ENCODE results near the gene LCE2D. TPM values are rescaled to one million over a fixed set of nuclear protein-coding genes. Genes with fewer than 3 reads are reported as not detected.
"Not testable (repeated sequence)": the region's sequence is repeated elsewhere in the genome, so short reads cannot be mapped to it uniquely, and the experiment has no call there.

Gene LCE2D
- total RNA-seq, 4 donors from 2014 or later = not detected

DNA sequence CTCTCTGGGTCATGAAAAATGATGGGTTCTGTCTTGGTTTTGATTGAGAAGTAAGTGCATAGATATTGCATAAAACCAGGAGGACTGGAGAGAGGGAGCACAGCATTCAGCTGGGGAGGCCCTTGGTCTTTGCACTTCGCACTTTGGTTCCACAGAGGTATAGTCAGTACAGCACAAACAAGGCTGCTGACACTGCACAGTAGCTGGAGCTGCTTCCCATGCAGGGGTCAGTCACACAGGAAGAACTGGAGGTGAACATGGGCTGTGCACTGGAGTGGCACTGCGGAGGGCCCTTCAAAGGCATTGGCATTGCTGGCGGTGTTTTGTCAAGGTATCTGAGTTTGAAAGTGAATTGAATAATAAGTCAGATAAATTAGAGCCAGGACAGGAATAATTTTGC lies 4.5 kb upstream of the LCE2D start:
- H3K4me3 ChIP-seq = no peak overlapping the region
- no peaks in the 10 kb centered on the region for H3K36me3 ChIP-seq
- intact Hi-C loops (cut with DNase I; ENCODE audit: low total_unique reads) = no loop called here
- H3K4me1 ChIP-seq = no peaks in the 10 kb centered on the region
- in situ Hi-C loops (cut with MboI; ENCODE audit: low sequenced_read_pairs in 4 of 4) = no loop called here
- no peak overlapping the region for H3K27ac ChIP-seq
- H3K27me3 ChIP-seq = no peaks in the 10 kb centered on the region
- TF ChIP-seq POLR2A (IDR thresholded peaks at IDR 0.05) = no peak
- TF ChIP-seq, protein P1, sequence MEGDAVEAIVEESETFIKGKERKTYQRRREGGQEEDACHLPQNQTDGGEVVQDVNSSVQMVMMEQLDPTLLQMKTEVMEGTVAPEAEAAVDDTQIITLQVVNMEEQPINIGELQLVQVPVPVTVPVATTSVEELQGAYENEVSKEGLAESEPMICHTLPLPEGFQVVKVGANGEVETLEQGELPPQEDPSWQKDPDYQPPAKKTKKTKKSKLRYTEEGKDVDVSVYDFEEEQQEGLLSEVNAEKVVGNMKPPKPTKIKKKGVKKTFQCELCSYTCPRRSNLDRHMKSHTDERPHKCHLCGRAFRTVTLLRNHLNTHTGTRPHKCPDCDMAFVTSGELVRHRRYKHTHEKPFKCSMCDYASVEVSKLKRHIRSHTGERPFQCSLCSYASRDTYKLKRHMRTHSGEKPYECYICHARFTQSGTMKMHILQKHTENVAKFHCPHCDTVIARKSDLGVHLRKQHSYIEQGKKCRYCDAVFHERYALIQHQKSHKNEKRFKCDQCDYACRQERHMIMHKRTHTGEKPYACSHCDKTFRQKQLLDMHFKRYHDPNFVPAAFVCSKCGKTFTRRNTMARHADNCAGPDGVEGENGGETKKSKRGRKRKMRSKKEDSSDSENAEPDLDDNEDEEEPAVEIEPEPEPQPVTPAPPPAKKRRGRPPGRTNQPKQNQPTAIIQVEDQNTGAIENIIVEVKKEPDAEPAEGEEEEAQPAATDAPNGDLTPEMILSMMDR (IDR thresholded peaks at IDR 0.05 in 4 of 5, conservative IDR thresholded peaks at IDR 0.05 in 1 of 5) = no peak
- DNase-seq (no peak), ATAC-seq (no peak)
- no peaks in the 10 kb centered on the region for H3K9me3 ChIP-seq

- intact Hi-C loops (cut with DNase I; ENCODE audit: low total_unique reads); H3K4me3 ChIP-seq; in situ Hi-C loops (cut with MboI; ENCODE audit: low sequenced_read_pairs in 4 of 4); H3K9me3 ChIP-seq; DNase-seq; H3K27ac ChIP-seq; ATAC-seq; H3K4me1 ChIP-seq; H3K36me3 ChIP-seq; H3K27me3 ChIP-seq: not testable (repeated sequence)
Observed at GRCh38 chr1:152666171-152666570, 3.0 kb downstream of the LCE2D start.

DNA sequence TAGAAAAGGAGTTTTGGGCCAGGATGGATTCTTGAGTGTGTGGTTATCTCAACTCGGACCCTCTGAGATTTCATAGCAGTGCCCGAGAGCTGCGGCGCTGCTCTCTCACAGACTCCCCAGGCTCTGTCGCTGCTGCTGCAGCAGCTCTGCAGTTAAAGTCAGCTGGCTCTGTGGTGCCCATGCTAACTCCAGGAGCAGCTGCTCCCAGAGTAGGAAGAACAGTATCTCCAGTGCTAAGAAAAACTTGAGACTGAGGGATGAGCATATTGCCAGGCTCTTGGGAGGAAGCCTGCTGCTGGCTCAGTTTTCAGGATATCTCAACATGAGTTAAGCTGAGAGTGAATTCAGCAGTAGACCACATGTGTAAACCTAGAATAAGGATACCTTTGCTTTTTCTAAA lies 4.5 kb downstream of the LCE2D start:
- Histone ChIP-seq H3K9me3 (no peaks in the 10 kb centered on the region), H3K27ac (no peak overlapping the region), H3K36me3 (no peaks in the 10 kb centered on the region), H3K4me3 (no peak overlapping the region), H3K4me1 (no peaks in the 10 kb centered on the region), H3K27me3 (no peaks in the 10 kb centered on the region)
- in situ Hi-C loops (cut with MboI; ENCODE audit: low sequenced_read_pairs in 4 of 4) = no loop called here
- intact Hi-C loops (cut with DNase I; ENCODE audit: low total_unique reads) = no loop called here
- DNase-seq = no peak
- TF ChIP-seq, protein P1 (IDR thresholded peaks at IDR 0.05 in 4 of 5, conservative IDR thresholded peaks at IDR 0.05 in 1 of 5) = no peak
- no peak for TF ChIP-seq POLR2A (IDR thresholded peaks at IDR 0.05)
- ATAC-seq = no peak

DNA sequence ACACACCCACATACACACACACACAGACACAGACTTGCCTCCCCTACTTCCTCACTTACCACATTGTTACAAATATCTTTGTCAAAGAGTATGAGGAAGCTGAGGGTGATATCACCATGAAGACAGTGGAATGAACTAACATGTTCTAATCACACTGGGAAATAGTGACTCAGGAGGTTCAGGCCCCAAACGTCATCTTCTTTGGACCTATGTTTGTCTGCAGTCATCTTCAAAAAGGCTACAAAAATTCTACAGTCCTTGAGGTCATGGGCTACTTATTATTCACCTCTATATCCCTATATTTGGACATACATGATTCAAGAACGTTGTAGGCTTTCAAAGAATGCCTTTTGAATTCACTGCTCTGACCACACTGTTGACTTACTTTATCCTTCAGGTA lies 9.8 kb downstream of the LCE2D start:
- no peak for TF ChIP-seq POLR2A (IDR thresholded peaks at IDR 0.05)
- TF ChIP-seq, protein P1 (IDR thresholded peaks at IDR 0.05 in 4 of 5, conservative IDR thresholded peaks at IDR 0.05 in 1 of 5) = no peak
- in situ Hi-C loops (cut with MboI; ENCODE audit: low sequenced_read_pairs in 4 of 4) = no loop called here
- Histone ChIP-seq H3K4me3 (no peak overlapping the region), H3K27ac (no peak overlapping the region), H3K4me1 (no peaks in the 10 kb centered on the region), H3K27me3 (no peaks in the 10 kb centered on the region), H3K9me3 (no peaks in the 10 kb centered on the region), H3K36me3 (no peaks in the 10 kb centered on the region)
- no peak for ATAC-seq
- no peak for DNase-seq
- intact Hi-C loops (cut with DNase I; ENCODE audit: low total_unique reads) = no loop called here

GRCh38 chr1:152674983-152675382 lies 11.8 kb downstream of the LCE2D start, which contains the start of gene LCE2C:
TSS of gene LCE2C (plus strand) at chr1:152675279. CDS start at chr1:152676016, 737 bp downstream.
- DNase-seq; H3K27me3 ChIP-seq; ATAC-seq; H3K27ac ChIP-seq; H3K4me3 ChIP-seq; H3K9me3 ChIP-seq; intact Hi-C loops (cut with DNase I; ENCODE audit: low total_unique reads); H3K4me1 ChIP-seq; H3K36me3 ChIP-seq; in situ Hi-C loops (cut with MboI; ENCODE audit: low sequenced_read_pairs in 4 of 4): not testable (repeated sequence)

DNA sequence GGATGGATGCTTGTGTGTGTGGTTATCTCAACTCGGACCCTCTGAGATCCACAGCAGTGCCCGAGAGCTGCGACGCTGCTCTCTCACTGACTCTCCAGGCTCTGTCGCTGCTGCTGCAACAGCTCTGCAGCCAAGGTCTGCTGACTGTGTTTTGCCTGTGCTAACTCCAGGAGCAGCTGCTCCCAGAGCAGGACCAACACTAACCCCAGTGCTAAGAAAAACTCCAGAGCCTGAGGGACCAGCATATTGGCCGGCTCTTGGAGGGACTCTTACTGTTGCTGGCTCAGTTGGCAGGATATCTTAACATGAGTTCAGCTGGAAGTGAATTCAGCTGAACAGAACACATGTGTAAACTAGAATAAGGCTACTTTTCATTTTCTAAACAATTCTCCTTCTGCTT lies 16.3 kb downstream of the LCE2D start:
- Histone ChIP-seq H3K27me3 (no peaks in the 10 kb centered on the region), H3K4me1 (no peaks in the 10 kb centered on the region), H3K4me3 (no peak overlapping the region), H3K9me3 (no peaks in the 10 kb centered on the region), H3K36me3 (no peaks in the 10 kb centered on the region), H3K27ac (no peak overlapping the region)
- DNase-seq (no peak), ATAC-seq (no peak)
- in situ Hi-C loops (cut with MboI; ENCODE audit: low sequenced_read_pairs in 4 of 4) (no loop called here), intact Hi-C loops (cut with DNase I; ENCODE audit: low total_unique reads) (no loop called here)
- TF ChIP-seq, protein P1 (IDR thresholded peaks at IDR 0.05 in 4 of 5, conservative IDR thresholded peaks at IDR 0.05 in 1 of 5) = no peak
- no peak for TF ChIP-seq POLR2A (IDR thresholded peaks at IDR 0.05)
